ENCODE measurements around the gene SLCO2A1.

SLCO2A1 gene

GRCh38 chr3:133992951-133993620 lies 36.6 kb downstream of the SLCO2A1 start:
- Histone ChIP-seq H3K27me3 (replicated peaks in 2 of 5; ENCODE audit: control insufficient read depth in 4 of 5, insufficient read depth in 5 of 5, low read length in 4 of 5) (no peaks in the 10 kb centered on the region), H3K4me3 (ENCODE audit: control insufficient read depth in 1 of 7, extremely low read depth in 1 of 7, insufficient read depth in 4 of 7, low read depth in 2 of 7, low read length in 6 of 7) (no peak overlapping the region), H3K36me3 (ENCODE audit: control insufficient read depth in 4 of 4, insufficient read depth in 4 of 4, low read length in 3 of 4) (no peaks in the 10 kb centered on the region), H3K4me1 (ENCODE audit: control extremely low read depth in 1 of 4, control insufficient read depth in 4 of 4, insufficient read depth in 4 of 4, low read length in 3 of 4) (peaks cover 7 to 43% (median 24%) of the 10 kb centered on the region in 4 experiments), H3K9me3 (ENCODE audit: control extremely low read depth in 1 of 5, control insufficient read depth in 4 of 5, insufficient read depth in 2 of 5, low read depth in 1 of 5, low read length in 4 of 5) (no peaks in the 10 kb centered on the region), H3K27ac (ENCODE audit: insufficient read depth in 1 of 2, low read depth in 1 of 2, low read length in 2 of 2, poor library complexity in 1 of 2, severe bottlenecking in 2 of 2) (no peak overlapping the region)
- no peak for DNase-seq
- ChIA-PET POLR2A (interaction anchor here (0.7 kb wide), 1 partner anchor 49 kb away, joined by 3 read pairs; no protein-coding TSS in a partner anchor), CTCF (interaction anchor here (0.8 to 1.9 kb wide), 4 partner anchors 10 to 49 kb away, joined by 3 to 4 read pairs (median 3); no protein-coding TSS in a partner anchor)
- WGBS (ENCODE audit: insufficient coverage) = 97% methylated on average over 6 of the region's 10 CpGs

GRCh38 chr3:133992381-133992780 lies 37.3 kb downstream of the SLCO2A1 start:
- Histone ChIP-seq H3K27ac (ENCODE audit: insufficient read depth in 1 of 2, low read depth in 1 of 2, low read length in 2 of 2, poor library complexity in 1 of 2, severe bottlenecking in 2 of 2) (no peak overlapping the region), H3K4me1 (ENCODE audit: control extremely low read depth in 1 of 4, control insufficient read depth in 4 of 4, insufficient read depth in 4 of 4, low read length in 3 of 4) (peaks cover 11 to 50% (median 27%) of the 10 kb centered on the region in 4 experiments), H3K27me3 (replicated peaks in 2 of 5; ENCODE audit: control insufficient read depth in 4 of 5, insufficient read depth in 5 of 5, low read length in 4 of 5) (no peaks in the 10 kb centered on the region), H3K4me3 (ENCODE audit: control insufficient read depth in 1 of 7, extremely low read depth in 1 of 7, insufficient read depth in 4 of 7, low read depth in 2 of 7, low read length in 6 of 7) (peak overlapping the region in 1 of 7 experiments; percentile 9), H3K36me3 (ENCODE audit: control insufficient read depth in 4 of 4, insufficient read depth in 4 of 4, low read length in 3 of 4) (no peaks in the 10 kb centered on the region), H3K9me3 (ENCODE audit: control extremely low read depth in 1 of 5, control insufficient read depth in 4 of 5, insufficient read depth in 2 of 5, low read depth in 1 of 5, low read length in 4 of 5) (no peaks in the 10 kb centered on the region)
- CTCF ChIA-PET = interaction anchor here (0.8 to 1.9 kb wide), 4 partner anchors 9 to 49 kb away, joined by 3 to 4 read pairs (median 3); no protein-coding TSS in a partner anchor
- no peak for DNase-seq
- 90% methylated on average over 3 of the region's 3 CpGs for WGBS (ENCODE audit: insufficient coverage)
- POLR2A ChIA-PET = no interaction called here

GRCh38 chr3:133991637-133992036 lies 38.1 kb downstream of the SLCO2A1 start:
- H3K36me3 ChIP-seq (ENCODE audit: control insufficient read depth in 4 of 4, insufficient read depth in 4 of 4, low read length in 3 of 4) = no peaks in the 10 kb centered on the region
- H3K27ac ChIP-seq (ENCODE audit: insufficient read depth in 1 of 2, low read depth in 1 of 2, low read length in 2 of 2, poor library complexity in 1 of 2, severe bottlenecking in 2 of 2) = peak overlapping the region in 1 of 2 experiments; percentile 9
- WGBS (ENCODE audit: insufficient coverage) = 22% methylated on average over 2 of the region's 2 CpGs
- no peaks in the 10 kb centered on the region for H3K27me3 ChIP-seq (replicated peaks in 2 of 5; ENCODE audit: control insufficient read depth in 4 of 5, insufficient read depth in 5 of 5, low read length in 4 of 5)
- no peak overlapping the region for H3K4me3 ChIP-seq (ENCODE audit: control insufficient read depth in 1 of 7, extremely low read depth in 1 of 7, insufficient read depth in 4 of 7, low read depth in 2 of 7, low read length in 6 of 7)
- POLR2A ChIA-PET = no interaction called here
- peak; percentile 31 to 91 (median 89) for DNase-seq
- CTCF ChIA-PET = interaction anchor here (0.6 to 1.5 kb wide), 2 partner anchors 8 to 185 kb away, joined by 3 read pairs; no protein-coding TSS in a partner anchor
- H3K4me1 ChIP-seq (ENCODE audit: control extremely low read depth in 1 of 4, control insufficient read depth in 4 of 4, insufficient read depth in 4 of 4, low read length in 3 of 4) = peaks cover 11 to 56% (median 31%) of the 10 kb centered on the region in 4 experiments
- H3K9me3 ChIP-seq (ENCODE audit: control extremely low read depth in 1 of 5, control insufficient read depth in 4 of 5, insufficient read depth in 2 of 5, low read depth in 1 of 5, low read length in 4 of 5) = no peaks in the 10 kb centered on the region

GRCh38 chr3:133991209-133991608 lies 38.5 kb downstream of the SLCO2A1 start:
- no peaks in the 10 kb centered on the region for H3K27me3 ChIP-seq (replicated peaks in 2 of 5; ENCODE audit: control insufficient read depth in 4 of 5, insufficient read depth in 5 of 5, low read length in 4 of 5)
- no peaks in the 10 kb centered on the region for H3K9me3 ChIP-seq (ENCODE audit: control extremely low read depth in 1 of 5, control insufficient read depth in 4 of 5, insufficient read depth in 2 of 5, low read depth in 1 of 5, low read length in 4 of 5)
- WGBS (ENCODE audit: insufficient coverage) = 55% methylated on average over 2 of the region's 3 CpGs
- no peak overlapping the region for H3K4me3 ChIP-seq (ENCODE audit: control insufficient read depth in 1 of 7, extremely low read depth in 1 of 7, insufficient read depth in 4 of 7, low read depth in 2 of 7, low read length in 6 of 7)
- POLR2A ChIA-PET = no interaction called here
- no peaks in the 10 kb centered on the region for H3K36me3 ChIP-seq (ENCODE audit: control insufficient read depth in 4 of 4, insufficient read depth in 4 of 4, low read length in 3 of 4)
- no peak overlapping the region for H3K27ac ChIP-seq (ENCODE audit: insufficient read depth in 1 of 2, low read depth in 1 of 2, low read length in 2 of 2, poor library complexity in 1 of 2, severe bottlenecking in 2 of 2)
- peaks cover 15 to 59% (median 35%) of the 10 kb centered on the region in 4 experiments for H3K4me1 ChIP-seq (ENCODE audit: control extremely low read depth in 1 of 4, control insufficient read depth in 4 of 4, insufficient read depth in 4 of 4, low read length in 3 of 4)
- DNase-seq = no peak
- CTCF ChIA-PET = interaction anchor here (0.6 kb wide), 1 partner anchor 186 kb away, joined by 3 read pairs; no protein-coding TSS in a partner anchor

GRCh38 chr3:133989936-133990702 lies 39.6 kb downstream of the SLCO2A1 start:
- ChIA-PET POLR2A (no interaction called here), CTCF (no interaction called here)
- H3K9me3 ChIP-seq (ENCODE audit: control extremely low read depth in 1 of 5, control insufficient read depth in 4 of 5, insufficient read depth in 2 of 5, low read depth in 1 of 5, low read length in 4 of 5) = no peaks in the 10 kb centered on the region
- no peak for DNase-seq
- no peaks in the 10 kb centered on the region for H3K27me3 ChIP-seq (replicated peaks in 2 of 5; ENCODE audit: control insufficient read depth in 4 of 5, insufficient read depth in 5 of 5, low read length in 4 of 5)
- peaks cover 17 to 59% (median 36%) of the 10 kb centered on the region in 4 experiments for H3K4me1 ChIP-seq (ENCODE audit: control extremely low read depth in 1 of 4, control insufficient read depth in 4 of 4, insufficient read depth in 4 of 4, low read length in 3 of 4)
- H3K4me3 ChIP-seq (ENCODE audit: control insufficient read depth in 1 of 7, extremely low read depth in 1 of 7, insufficient read depth in 4 of 7, low read depth in 2 of 7, low read length in 6 of 7) = no peak overlapping the region
- WGBS (ENCODE audit: insufficient coverage) = 97% methylated on average over 10 of the region's 14 CpGs
- no peak overlapping the region for H3K27ac ChIP-seq (ENCODE audit: insufficient read depth in 1 of 2, low read depth in 1 of 2, low read length in 2 of 2, poor library complexity in 1 of 2, severe bottlenecking in 2 of 2)
- H3K36me3 ChIP-seq (ENCODE audit: control insufficient read depth in 4 of 4, insufficient read depth in 4 of 4, low read length in 3 of 4) = no peaks in the 10 kb centered on the region

GRCh38 chr3:133988631-133989161 lies 41.0 kb downstream of the SLCO2A1 start:
- Histone ChIP-seq H3K9me3 (ENCODE audit: control extremely low read depth in 1 of 5, control insufficient read depth in 4 of 5, insufficient read depth in 2 of 5, low read depth in 1 of 5, low read length in 4 of 5) (no peaks in the 10 kb centered on the region), H3K36me3 (ENCODE audit: control insufficient read depth in 4 of 4, insufficient read depth in 4 of 4, low read length in 3 of 4) (no peaks in the 10 kb centered on the region), H3K4me1 (ENCODE audit: control extremely low read depth in 1 of 4, control insufficient read depth in 4 of 4, insufficient read depth in 4 of 4, low read length in 3 of 4) (peaks cover 17 to 59% (median 36%) of the 10 kb centered on the region in 4 experiments), H3K27ac (ENCODE audit: insufficient read depth in 1 of 2, low read depth in 1 of 2, low read length in 2 of 2, poor library complexity in 1 of 2, severe bottlenecking in 2 of 2) (no peak overlapping the region), H3K27me3 (replicated peaks in 2 of 5; ENCODE audit: control insufficient read depth in 4 of 5, insufficient read depth in 5 of 5, low read length in 4 of 5) (no peaks in the 10 kb centered on the region), H3K4me3 (ENCODE audit: control insufficient read depth in 1 of 7, extremely low read depth in 1 of 7, insufficient read depth in 4 of 7, low read depth in 2 of 7, low read length in 6 of 7) (no peak overlapping the region)
- no peak for DNase-seq
- 98% methylated on average over 6 of the region's 9 CpGs for WGBS (ENCODE audit: insufficient coverage)
- ChIA-PET CTCF (no interaction called here), POLR2A (no interaction called here)
